Measurements from ENCODE around the gene ZNF544.

DNA sequence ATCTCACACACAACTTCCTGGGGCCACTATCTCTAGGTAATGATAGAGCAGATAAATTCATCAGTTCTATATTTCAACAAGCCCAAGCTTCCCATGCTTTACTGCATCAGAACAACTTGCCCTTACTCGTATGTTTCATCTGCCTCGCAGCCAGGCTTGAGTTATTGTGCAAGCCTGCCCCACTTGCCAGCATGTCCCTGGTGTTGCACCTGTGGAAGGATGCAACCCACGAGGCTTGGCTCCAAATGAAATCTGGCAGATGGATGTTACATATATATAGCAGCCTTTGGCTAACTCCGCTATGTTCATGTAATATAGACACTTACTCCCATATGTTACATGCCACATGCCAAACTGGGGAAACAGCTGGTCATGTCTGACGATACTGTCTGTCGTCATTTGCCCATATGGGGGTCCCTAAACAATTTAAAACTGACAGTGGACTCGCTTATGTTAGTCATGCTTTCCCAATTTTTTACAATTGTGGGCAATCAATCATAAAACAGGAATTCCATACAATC is 82.7 kb downstream of the ZNF544 start:
- TF ChIP-seq, protein P1, sequence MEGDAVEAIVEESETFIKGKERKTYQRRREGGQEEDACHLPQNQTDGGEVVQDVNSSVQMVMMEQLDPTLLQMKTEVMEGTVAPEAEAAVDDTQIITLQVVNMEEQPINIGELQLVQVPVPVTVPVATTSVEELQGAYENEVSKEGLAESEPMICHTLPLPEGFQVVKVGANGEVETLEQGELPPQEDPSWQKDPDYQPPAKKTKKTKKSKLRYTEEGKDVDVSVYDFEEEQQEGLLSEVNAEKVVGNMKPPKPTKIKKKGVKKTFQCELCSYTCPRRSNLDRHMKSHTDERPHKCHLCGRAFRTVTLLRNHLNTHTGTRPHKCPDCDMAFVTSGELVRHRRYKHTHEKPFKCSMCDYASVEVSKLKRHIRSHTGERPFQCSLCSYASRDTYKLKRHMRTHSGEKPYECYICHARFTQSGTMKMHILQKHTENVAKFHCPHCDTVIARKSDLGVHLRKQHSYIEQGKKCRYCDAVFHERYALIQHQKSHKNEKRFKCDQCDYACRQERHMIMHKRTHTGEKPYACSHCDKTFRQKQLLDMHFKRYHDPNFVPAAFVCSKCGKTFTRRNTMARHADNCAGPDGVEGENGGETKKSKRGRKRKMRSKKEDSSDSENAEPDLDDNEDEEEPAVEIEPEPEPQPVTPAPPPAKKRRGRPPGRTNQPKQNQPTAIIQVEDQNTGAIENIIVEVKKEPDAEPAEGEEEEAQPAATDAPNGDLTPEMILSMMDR (IDR thresholded peaks at IDR 0.05; ENCODE audit: control extremely low read depth in 1 of 3, insufficient read depth in 1 of 3, low read depth in 1 of 3, low read length in 3 of 3): no peak
- TF ChIP-seq POLR2A (IDR thresholded peaks at IDR 0.05; ENCODE audit: control extremely low read depth in 1 of 2, low read depth in 2 of 2, low read length in 2 of 2) (no peak), SIN3A (conservative IDR thresholded peaks at IDR 0.05 in 1 of 2, IDR thresholded peaks at IDR 0.05 in 1 of 2; ENCODE audit: low read depth in 1 of 2, low read length in 2 of 2) (no peak), EP300 (IDR thresholded peaks at IDR 0.05; ENCODE audit: borderline replicate concordance in 1 of 2, low read depth in 2 of 2, low read length in 2 of 2) (no peak), JUND (IDR thresholded peaks at IDR 0.05; ENCODE audit: low read length) (no peak), RXRA (IDR thresholded peaks at IDR 0.05; ENCODE audit: insufficient read depth, low read depth, low read length) (no peak), NRF1 (IDR thresholded peaks at IDR 0.05; ENCODE audit: low read depth, low read length) (no peak), CEBPB (IDR thresholded peaks at IDR 0.05; ENCODE audit: low read depth, low read length) (no peak), FOSL1 (IDR thresholded peaks at IDR 0.05; ENCODE audit: insufficient read depth, low read depth, low read length) (no peak), CREB1 (IDR thresholded peaks at IDR 0.05) (no peak)
- TF ChIP-seq, protein P2, sequence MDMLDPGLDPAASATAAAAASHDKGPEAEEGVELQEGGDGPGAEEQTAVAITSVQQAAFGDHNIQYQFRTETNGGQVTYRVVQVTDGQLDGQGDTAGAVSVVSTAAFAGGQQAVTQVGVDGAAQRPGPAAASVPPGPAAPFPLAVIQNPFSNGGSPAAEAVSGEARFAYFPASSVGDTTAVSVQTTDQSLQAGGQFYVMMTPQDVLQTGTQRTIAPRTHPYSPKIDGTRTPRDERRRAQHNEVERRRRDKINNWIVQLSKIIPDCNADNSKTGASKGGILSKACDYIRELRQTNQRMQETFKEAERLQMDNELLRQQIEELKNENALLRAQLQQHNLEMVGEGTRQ (IDR thresholded peaks at IDR 0.05; ENCODE audit: low read length): no peak

Data from H1 (cell line).